Neural progenitor cell (in vitro differentiated cells): ENCODE data around the gene TBC1D24. TPM values are rescaled to one million over a fixed set of nuclear protein-coding genes. Genes with fewer than 3 reads are reported as not detected.

Experiments
- DNase-seq: peaks from one replicate; pipeline ENCODE4 v3.0.0-alpha.2; 2016; ENCODE audit warnings: low spot score
- H2AFZ ChIP-seq: fragments of 200-600 bp; sonication (generic); replicated peaks from 2 replicates; pipeline ENCODE4 v1.6.1; 2016; ENCODE audit warnings: antibody characterized with exemption
- H3F3A ChIP-seq: fragments of 200-600 bp; sonication (generic); 2 replicates; pipeline ENCODE4 v1.6.1; 2016; ENCODE audit warnings: antibody characterized with exemption, low read depth
- H3K27ac ChIP-seq: fragments of 200-600 bp; sonication (generic); 2 replicates; pipeline ENCODE4 v1.5.1; 2016; ENCODE audit warnings: mild to moderate bottlenecking
- H3K27me3 ChIP-seq: fragments of 200-600 bp; sonication (generic); 2 replicates; pipeline ENCODE4 v1.6.1; 2016; ENCODE audit warnings: mild to moderate bottlenecking, moderate library complexity
- H3K36me3 ChIP-seq: fragments of 200-600 bp; sonication (generic); 2 replicates; pipeline ENCODE4 v1.5.1; 2016
- H3K4me1 ChIP-seq: fragments of 200-600 bp; sonication (generic); 2 replicates; pipeline ENCODE4 v1.6.1; 2016; ENCODE audit warnings: mixed run types
- H3K4me2 ChIP-seq: fragments of 200-600 bp; sonication (generic); 2 replicates; pipeline ENCODE4 v1.6.1; 2016
- H3K4me3 ChIP-seq: fragments of 200-600 bp; sonication (generic); 2 replicates; pipeline ENCODE4 v1.5.1; 2016
- H3K79me2 ChIP-seq: fragments of 200-600 bp; sonication (generic); 2 replicates; pipeline ENCODE4 v1.6.1; 2016; ENCODE audit warnings: low read depth
- H3K9ac ChIP-seq: fragments of 200-600 bp; sonication (generic); 2 replicates; pipeline ENCODE4 v1.6.1; 2016
- H3K9me3 ChIP-seq: fragments of 200-600 bp; sonication (generic); 2 replicates; pipeline ENCODE4 v1.5.1; 2016; ENCODE audit warnings: low read depth
- H4K20me1 ChIP-seq: fragments of 200-600 bp; sonication (generic); 2 replicates; pipeline ENCODE4 v1.6.1; 2016; ENCODE audit warnings: low read depth
- H3K27ac Mint-ChIP-seq: 3 replicates; pipeline ENCODE4 v1.8.0; 2021; ENCODE audit warnings: mixed read lengths
- H3K27me3 Mint-ChIP-seq: 2 replicates; pipeline ENCODE4 v1.8.0; 2022; ENCODE audit warnings: low read depth, mild to moderate bottlenecking, inconsistent platforms, moderate library complexity, mixed read lengths; ENCODE audit not compliant: insufficient read depth
- H3K36me3 Mint-ChIP-seq: 3 replicates; pipeline ENCODE4 v1.8.0; 2021; ENCODE audit warnings: mixed read lengths
- H3K4me1 Mint-ChIP-seq: 3 replicates; pipeline ENCODE4 v1.8.0; 2021; ENCODE audit warnings: mixed read lengths
- H3K4me3 Mint-ChIP-seq: 3 replicates; pipeline ENCODE4 v1.8.0; 2021; ENCODE audit warnings: mild to moderate bottlenecking, moderate library complexity, mixed read lengths
- H3K9me3 Mint-ChIP-seq: 3 replicates; pipeline ENCODE4 v1.8.0; 2020; ENCODE audit warnings: mixed read lengths
- CTCF ChIP-seq: fragments of 200-600 bp; sonication (generic); IDR thresholded peaks from 2 replicates; pipeline ENCODE4 v1.5.1; 2017; ENCODE audit warnings: antibody characterized with exemption, mild to moderate bottlenecking
- EZH2 ChIP-seq: fragments of 200-600 bp; sonication (generic); IDR thresholded peaks from 2 replicates; pipeline ENCODE4 v1.6.1; 2017; ENCODE audit warnings: antibody characterized with exemption, mild to moderate bottlenecking, moderate library complexity
- EZH2phosphoT487 ChIP-seq: fragments of 200-600 bp; sonication (generic); IDR thresholded peaks from 2 replicates; pipeline ENCODE4 v1.6.1; 2017; ENCODE audit warnings: antibody characterized with exemption
- total RNA-seq: library from RNA; depleted of rRNA; stranded (reverse); fragments of >200 nt; gene quantifications from 2 replicates; pipeline ENCODE4 v1.2.3, GENCODE V29; 2015; ENCODE audit warnings: low replicate concordance

TBC1D24 gene
- total RNA-seq, 1 donor from 2014 or later: 8.2 TPM

- peaks cover 14% of the 10 kb centered on the region for H4K20me1 ChIP-seq
- H3K27ac Mint-ChIP-seq: peak overlapping the region; percentile 42
- no peak overlapping the region for H3K9ac ChIP-seq
- no peaks in the 10 kb centered on the region for H3K36me3 ChIP-seq
- peaks cover 29% of the 10 kb centered on the region for H3K4me1 Mint-ChIP-seq
- H3K4me3 Mint-ChIP-seq: peak overlapping the region; percentile 14
- no peaks in the 10 kb centered on the region for H3K9me3 ChIP-seq
- H2AFZ ChIP-seq: no peak overlapping the region
- H3K4me3 ChIP-seq: no peak overlapping the region
- H3F3A ChIP-seq: no peaks in the 10 kb centered on the region
- H3K79me2 ChIP-seq: no peaks in the 10 kb centered on the region
- H3K27me3 Mint-ChIP-seq: peaks cover 8% of the 10 kb centered on the region
- H3K36me3 Mint-ChIP-seq: no peaks in the 10 kb centered on the region
- no peaks in the 10 kb centered on the region for H3K27me3 ChIP-seq
- no peak overlapping the region for H3K4me2 ChIP-seq
- H3K4me1 ChIP-seq: no peaks in the 10 kb centered on the region
- peak; percentile 52 for DNase-seq
- TF ChIP-seq EZH2phosphoT487 (no peak), CTCF (no peak), EZH2 (no peak)
- no peak overlapping the region for H3K27ac ChIP-seq
- no peaks in the 10 kb centered on the region for H3K9me3 Mint-ChIP-seq
Observed at GRCh38 chr16:2486645-2487516, 12.0 kb downstream of the TBC1D24 start.

GRCh38 chr16:2487517-2487842 lies 12.6 kb downstream of the TBC1D24 start:
- no peak overlapping the region for H3K27ac ChIP-seq
- no peaks in the 10 kb centered on the region for H3K79me2 ChIP-seq
- H3K36me3 Mint-ChIP-seq: no peaks in the 10 kb centered on the region
- H3K9me3 Mint-ChIP-seq: no peaks in the 10 kb centered on the region
- H3K9me3 ChIP-seq: no peaks in the 10 kb centered on the region
- TF ChIP-seq EZH2phosphoT487 (no peak), EZH2 (no peak), CTCF (no peak)
- H3K36me3 ChIP-seq: no peaks in the 10 kb centered on the region
- H3K27me3 Mint-ChIP-seq: peaks cover 9% of the 10 kb centered on the region
- no peak overlapping the region for H3K4me3 ChIP-seq
- no peak overlapping the region for H3K9ac ChIP-seq
- peak overlapping the region; percentile 14 for H3K4me3 Mint-ChIP-seq
- H3K27ac Mint-ChIP-seq: peak overlapping the region; percentile 42
- no peaks in the 10 kb centered on the region for H3K4me1 ChIP-seq
- peaks cover 12% of the 10 kb centered on the region for H4K20me1 ChIP-seq
- H3F3A ChIP-seq: no peaks in the 10 kb centered on the region
- H3K4me1 Mint-ChIP-seq: peaks cover 25% of the 10 kb centered on the region
- no peak overlapping the region for H3K4me2 ChIP-seq
- DNase-seq: no peak
- no peaks in the 10 kb centered on the region for H3K27me3 ChIP-seq
- no peak overlapping the region for H2AFZ ChIP-seq

GRCh38 chr16:2487903-2488531 lies 13.1 kb downstream of the TBC1D24 start:
- Mint-ChIP-seq H3K27ac (no peak overlapping the region), H3K9me3 (no peaks in the 10 kb centered on the region), H3K4me3 (no peak overlapping the region), H3K27me3 (peaks cover 10% of the 10 kb centered on the region), H3K36me3 (no peaks in the 10 kb centered on the region), H3K4me1 (peaks cover 25% of the 10 kb centered on the region)
- Histone ChIP-seq H4K20me1 (peaks cover 7% of the 10 kb centered on the region), H3K4me3 (no peak overlapping the region), H3K36me3 (no peaks in the 10 kb centered on the region), H3K9ac (peak overlapping the region; percentile 32), H3K27me3 (no peaks in the 10 kb centered on the region), H2AFZ (no peak overlapping the region), H3F3A (no peaks in the 10 kb centered on the region), H3K4me2 (no peak overlapping the region), H3K4me1 (no peaks in the 10 kb centered on the region), H3K27ac (no peak overlapping the region), H3K79me2 (no peaks in the 10 kb centered on the region), H3K9me3 (no peaks in the 10 kb centered on the region)
- no peak for DNase-seq
- TF ChIP-seq EZH2 (no peak), CTCF (no peak), EZH2phosphoT487 (no peak)
